CD4-positive, alpha-beta T cell treated with Interleukin-2 at 100 ng/mL for 4 hours (primary cell): ENCODE data around the gene TRIM75.
"Not testable (repeated sequence)": the region's sequence is repeated elsewhere in the genome, so short reads cannot be mapped to it uniquely, and the experiment has no call there.

Source experiments
- DNase-seq: peaks from one replicate; pipeline ENCODE4 v3.0.0-alpha.2; 2020; ENCODE audit warnings: low spot score

The TRIM75 gene

GRCh38 chr4:165077034-165077578 lies 23.4 kb downstream of the TRIM75 start:
- DNase-seq = no peak

GRCh38 chr4:165079476-165079875 lies 25.8 kb downstream of the TRIM75 start:
- DNase-seq = no peak

DNA sequence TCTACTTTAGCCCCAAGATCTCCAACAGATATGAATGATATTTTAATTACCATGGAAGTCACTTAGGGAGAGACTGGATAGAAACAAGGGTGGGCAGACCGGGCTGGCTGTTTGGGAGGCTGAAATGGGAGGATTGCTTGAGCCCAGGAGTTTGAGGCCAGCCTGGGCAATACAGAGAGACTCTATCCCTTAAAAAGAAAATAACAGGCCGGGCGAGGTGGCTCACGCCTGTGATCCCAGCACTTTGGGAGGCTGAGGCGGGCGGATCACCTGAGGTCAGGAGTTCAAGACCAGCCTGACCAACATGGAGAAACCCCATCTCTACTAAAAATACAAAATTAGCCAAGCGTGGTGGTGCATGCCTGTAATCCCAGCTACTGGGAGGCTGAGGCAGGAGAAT lies 31.1 kb downstream of the TRIM75 start:
- DNase-seq = not testable (repeated sequence)

DNA sequence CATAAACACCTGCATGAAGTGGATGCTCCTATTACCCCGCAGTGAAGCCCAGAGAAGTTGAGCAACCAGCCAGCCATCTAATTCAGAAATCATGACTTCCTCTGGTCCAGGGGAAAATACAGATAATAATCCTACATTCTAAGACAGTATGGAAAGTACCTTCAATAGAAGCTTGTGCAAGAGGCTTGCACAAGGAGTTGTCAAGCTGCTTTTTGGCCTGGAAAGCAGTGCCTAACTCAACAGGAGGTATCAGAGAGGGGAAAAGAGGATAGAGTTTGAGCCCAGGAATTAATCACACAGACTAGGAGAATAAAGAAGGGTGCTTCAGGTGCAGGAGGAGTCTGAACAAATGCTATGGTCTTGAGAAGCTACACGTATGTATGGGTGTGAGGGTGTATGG lies 32.3 kb downstream of the TRIM75 start:
- DNase-seq = no peak

DNA sequence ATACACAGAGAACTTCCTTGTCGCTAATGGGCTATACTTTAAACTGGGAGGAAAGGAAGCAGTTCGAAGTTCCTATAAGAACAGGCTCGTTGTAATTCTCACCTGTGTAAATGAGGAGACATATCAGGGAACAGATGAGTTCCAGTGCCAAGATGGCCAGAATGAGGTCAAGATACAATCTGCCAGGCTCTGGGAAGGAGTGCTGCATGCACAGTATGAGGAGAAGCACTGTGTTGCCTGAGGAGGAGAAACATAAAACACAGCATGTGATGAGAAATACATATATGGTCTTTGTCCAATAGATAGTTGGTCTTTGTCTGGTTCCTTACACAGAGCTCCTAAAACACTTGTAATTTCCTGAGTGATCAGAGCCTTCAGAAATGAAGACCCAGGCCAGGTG lies 34.7 kb downstream of the TRIM75 start:
- no peak for DNase-seq

DNA sequence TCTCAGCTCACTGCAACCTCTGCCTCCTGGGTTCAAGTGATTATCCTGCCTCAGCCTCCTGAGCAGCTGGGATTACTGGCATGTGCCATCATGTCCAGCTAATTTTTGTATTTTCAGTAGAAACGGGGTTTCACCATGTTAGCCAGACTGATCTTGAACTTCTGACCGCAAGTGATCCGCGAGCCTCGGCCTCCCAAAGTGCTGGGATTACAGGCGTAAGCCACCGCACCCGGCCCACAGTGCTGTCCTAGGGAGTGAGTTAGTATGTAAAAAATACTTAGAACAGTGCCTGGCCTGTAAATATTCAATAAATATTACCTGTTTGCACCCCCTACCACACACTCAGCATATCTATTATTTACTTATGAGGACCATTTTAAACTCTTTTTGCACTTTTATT lies 38.5 kb downstream of the TRIM75 start:
- not testable (repeated sequence) for DNase-seq

DNA sequence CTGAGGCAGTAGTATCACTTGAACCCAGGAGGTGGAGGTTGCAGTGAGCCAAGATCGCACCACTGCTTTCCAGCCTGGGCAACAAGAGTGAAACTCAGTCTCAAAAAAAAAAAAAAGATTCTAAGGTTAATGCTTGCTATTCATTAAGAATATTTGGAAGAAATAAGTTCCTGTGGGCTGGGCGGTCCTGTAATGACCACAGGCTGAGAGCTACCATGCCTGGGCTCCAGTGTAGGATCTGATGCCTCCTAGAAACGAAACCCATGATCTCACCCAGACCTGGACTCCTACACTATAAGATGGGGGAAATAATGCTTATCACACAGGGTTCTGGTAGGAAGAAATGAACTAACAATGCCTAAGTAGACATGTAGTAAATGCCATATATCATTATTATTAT lies 41.2 kb downstream of the TRIM75 start:
- no peak for DNase-seq

DNA sequence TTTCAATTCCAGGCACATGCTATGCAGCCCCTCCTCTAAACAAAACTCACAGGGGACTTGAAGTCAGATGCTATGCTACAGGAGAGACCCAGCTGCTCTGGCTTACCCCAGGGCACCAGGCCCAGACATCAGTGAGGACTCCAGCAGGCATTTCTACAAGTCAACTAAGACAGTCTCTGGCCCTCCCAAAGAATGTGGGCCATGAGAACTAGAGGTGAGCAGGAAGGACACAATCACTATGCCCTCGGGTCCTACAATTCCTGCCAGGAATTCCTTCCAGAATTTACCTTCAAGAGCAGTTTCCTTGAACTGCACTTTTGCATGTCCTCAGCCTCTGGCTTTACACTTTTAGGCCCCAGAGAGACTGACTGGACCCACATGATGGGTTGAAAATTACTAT lies 41.6 kb downstream of the TRIM75 start:
- no peak for DNase-seq

- no peak for DNase-seq
Observed at GRCh38 chr4:165096776-165097175, 43.1 kb downstream of the TRIM75 start.

DNA sequence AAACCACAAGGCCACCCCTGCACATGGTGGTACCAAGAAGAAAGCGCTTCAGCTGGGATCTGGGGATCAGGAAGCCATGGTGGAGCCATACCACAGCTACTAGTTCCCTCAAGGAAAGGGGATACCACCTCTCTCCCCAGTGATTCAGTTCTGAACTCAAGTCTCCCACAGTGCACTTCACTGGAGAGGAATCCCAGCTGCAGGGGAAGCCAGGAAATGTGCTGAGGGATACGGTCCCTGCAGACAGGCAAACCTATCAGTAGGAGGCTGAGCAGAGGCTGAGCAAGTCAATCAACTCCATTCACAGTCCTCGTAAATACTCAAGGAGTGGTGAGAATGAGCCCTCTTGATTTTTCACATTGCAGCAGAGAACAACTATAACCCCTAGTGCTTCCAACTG lies 48.0 kb downstream of the TRIM75 start:
- no peak for DNase-seq

- DNase-seq = no peak
Observed at GRCh38 chr4:165106518-165106917, 52.9 kb downstream of the TRIM75 start.
